Measurements from ENCODE around the gene ERICH6B. TPM values are rescaled to one million over a fixed set of nuclear protein-coding genes. Genes with fewer than 3 reads are reported as not detected.

ERICH6B gene
- polyA plus RNA-seq, 1 of the 3 experiments (the other 2 are of a cell fraction) = not detected

DNA sequence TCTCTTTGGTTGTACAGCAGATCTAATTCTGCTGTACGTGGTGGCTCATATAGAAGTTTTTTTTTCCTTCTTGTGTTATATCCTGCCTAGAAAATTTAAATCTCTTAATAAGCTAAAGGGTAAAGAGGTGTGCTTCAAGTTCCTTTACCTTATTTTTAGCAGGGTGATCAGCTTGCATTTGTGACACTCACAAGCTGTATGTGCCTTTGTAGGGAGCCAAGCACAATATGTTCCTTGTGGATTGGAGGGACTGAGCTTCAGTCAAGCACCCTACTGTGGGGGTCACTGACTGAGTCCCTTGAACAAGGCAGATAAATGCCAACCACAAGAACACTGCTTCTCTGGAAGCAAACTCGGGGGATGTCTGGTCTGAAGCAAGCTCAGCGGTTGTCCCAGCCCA, 12.6 kb upstream of the ERICH6B start:
- H3K9me2 ChIP-seq = no peaks in the 10 kb centered on the region
- H4K20me1 ChIP-seq (ENCODE audit: insufficient read depth) = no peaks in the 10 kb centered on the region
- H3K36me3 ChIP-seq (replicated peaks in 1 of 2; ENCODE audit: control insufficient read depth in 1 of 2, insufficient read depth in 2 of 2, low read length in 1 of 2) = no peaks in the 10 kb centered on the region
- no peak for DNase-seq
- ChIA-PET CTCF (interaction anchor here (1.3 kb wide), 1 partner anchor 499 kb away, joined by 5 read pairs; no protein-coding TSS in a partner anchor), POLR2A (no interaction called here)
- no peaks in the 10 kb centered on the region for H3K27me3 ChIP-seq (ENCODE audit: insufficient read depth)
- 63% methylated on average over 1 of the region's 3 CpGs for WGBS (ENCODE audit: low lambda C conversion rate)
- no peak overlapping the region for H3K9ac ChIP-seq
- peaks cover 0 to 5% of the 10 kb centered on the region in 2 experiments; a peak in 2 of 4 replicates for H3K4me1 ChIP-seq (ENCODE audit: control insufficient read depth in 1 of 2, insufficient read depth in 2 of 2, low read depth in 1 of 2, low read length in 1 of 2)
- H3K9me3 ChIP-seq = no peaks in the 10 kb centered on the region
- no peaks in the 10 kb centered on the region for H3K79me2 ChIP-seq (ENCODE audit: insufficient read depth)
- TF ChIP-seq GABPA (IDR thresholded peaks at IDR 0.05; ENCODE audit: low read depth) (no peak), RXRA (IDR thresholded peaks at IDR 0.05; ENCODE audit: borderline replicate concordance, low read depth) (no peak)
- H2AFZ ChIP-seq (ENCODE audit: low read depth) = no peak overlapping the region
- no peak overlapping the region for H3K4me2 ChIP-seq
- no peak overlapping the region for H3K27ac ChIP-seq (ENCODE audit: low read depth in 2 of 2, low read length in 1 of 2)
- no peaks in the 10 kb centered on the region for H3F3A ChIP-seq (replicated peaks; ENCODE audit: insufficient read depth)
- H3K4me3 ChIP-seq (ENCODE audit: low read depth in 2 of 2, low read length in 1 of 2) = no peak overlapping the region

- DNase-seq = no peak
- Histone ChIP-seq H4K20me1 (ENCODE audit: insufficient read depth) (no peaks in the 10 kb centered on the region), H3K79me2 (ENCODE audit: insufficient read depth) (no peaks in the 10 kb centered on the region), H3K4me2 (no peak overlapping the region), H3F3A (replicated peaks; ENCODE audit: insufficient read depth) (no peaks in the 10 kb centered on the region), H3K9ac (no peak overlapping the region), H3K4me1 (ENCODE audit: control insufficient read depth in 1 of 2, insufficient read depth in 2 of 2, low read depth in 1 of 2, low read length in 1 of 2) (peaks cover 0 to 5% of the 10 kb centered on the region in 2 experiments; a peak in 2 of 4 replicates), H3K9me2 (no peaks in the 10 kb centered on the region), H3K27me3 (ENCODE audit: insufficient read depth) (no peaks in the 10 kb centered on the region), H3K27ac (ENCODE audit: low read depth in 2 of 2, low read length in 1 of 2) (no peak overlapping the region), H3K4me3 (ENCODE audit: low read depth in 2 of 2, low read length in 1 of 2) (no peak overlapping the region), H3K36me3 (replicated peaks in 1 of 2; ENCODE audit: control insufficient read depth in 1 of 2, insufficient read depth in 2 of 2, low read length in 1 of 2) (no peaks in the 10 kb centered on the region), H3K9me3 (no peaks in the 10 kb centered on the region), H2AFZ (ENCODE audit: low read depth) (no peak overlapping the region)
- TF ChIP-seq, protein P1, sequence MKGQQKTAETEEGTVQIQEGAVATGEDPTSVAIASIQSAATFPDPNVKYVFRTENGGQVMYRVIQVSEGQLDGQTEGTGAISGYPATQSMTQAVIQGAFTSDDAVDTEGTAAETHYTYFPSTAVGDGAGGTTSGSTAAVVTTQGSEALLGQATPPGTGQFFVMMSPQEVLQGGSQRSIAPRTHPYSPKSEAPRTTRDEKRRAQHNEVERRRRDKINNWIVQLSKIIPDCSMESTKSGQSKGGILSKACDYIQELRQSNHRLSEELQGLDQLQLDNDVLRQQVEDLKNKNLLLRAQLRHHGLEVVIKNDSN (IDR thresholded peaks at IDR 0.05; ENCODE audit: borderline replicate concordance, low read depth) = no peak
- TF ChIP-seq CHD2 (IDR thresholded peaks at IDR 0.05; ENCODE audit: low read length, partially characterized antibody) = no peak
- WGBS (ENCODE audit: low lambda C conversion rate) = 42% methylated on average over 1 of the region's 1 CpG
- CTCF ChIA-PET = interaction anchor here (0.7 to 0.8 kb wide), 2 partner anchors 35 to 499 kb away, joined by 3 read pairs; no protein-coding TSS in a partner anchor
- POLR2A ChIA-PET = no interaction called here
Measured at GRCh38 chr13:45627656-45628055, 12.1 kb upstream of the ERICH6B start.

DNA sequence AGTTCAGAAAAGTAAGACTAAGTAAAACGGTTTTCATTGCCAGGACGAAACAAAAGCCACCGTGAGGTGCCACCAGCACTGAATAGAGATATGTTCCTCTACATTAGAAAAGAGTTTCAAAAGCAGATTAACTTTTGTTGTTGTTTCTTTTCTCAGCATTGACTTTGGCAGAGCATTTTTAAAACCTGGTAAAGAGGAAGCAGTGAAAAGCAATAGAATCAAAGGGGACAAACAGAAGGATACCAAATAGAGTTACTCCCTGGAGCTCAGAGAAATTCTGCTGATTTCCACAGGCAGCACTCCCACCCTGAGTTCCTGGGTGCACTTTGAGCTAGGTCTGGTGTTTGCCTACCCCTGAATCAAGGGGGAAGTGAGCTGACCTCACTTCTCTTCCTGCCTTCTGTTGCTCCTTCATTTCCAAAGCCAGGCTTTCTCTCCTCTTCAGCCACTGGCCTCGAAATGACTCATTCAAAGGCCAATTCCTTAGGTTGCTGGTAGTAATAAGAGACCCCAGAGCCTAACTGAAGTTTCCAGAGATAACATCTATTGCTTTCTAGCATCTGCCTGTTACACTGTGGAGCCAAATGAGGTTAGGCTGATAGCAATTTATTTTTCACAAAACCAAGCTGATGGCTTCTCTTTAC, 11.3 kb upstream of the ERICH6B start:
- Histone ChIP-seq H3K4me1 (ENCODE audit: control insufficient read depth in 1 of 2, insufficient read depth in 2 of 2, low read depth in 1 of 2, low read length in 1 of 2) (peaks cover 0 to 5% of the 10 kb centered on the region in 2 experiments; a peak in 2 of 4 replicates), H3K9ac (no peak overlapping the region), H3K79me2 (ENCODE audit: insufficient read depth) (no peaks in the 10 kb centered on the region), H3K36me3 (replicated peaks in 1 of 2; ENCODE audit: control insufficient read depth in 1 of 2, insufficient read depth in 2 of 2, low read length in 1 of 2) (no peaks in the 10 kb centered on the region), H2AFZ (ENCODE audit: low read depth) (no peak overlapping the region), H3K4me3 (ENCODE audit: low read depth in 2 of 2, low read length in 1 of 2) (no peak overlapping the region), H3K9me2 (no peaks in the 10 kb centered on the region), H3K4me2 (no peak overlapping the region), H3K27me3 (ENCODE audit: insufficient read depth) (no peaks in the 10 kb centered on the region), H4K20me1 (ENCODE audit: insufficient read depth) (no peaks in the 10 kb centered on the region), H3K9me3 (no peaks in the 10 kb centered on the region), H3F3A (replicated peaks; ENCODE audit: insufficient read depth) (no peaks in the 10 kb centered on the region), H3K27ac (ENCODE audit: low read depth in 2 of 2, low read length in 1 of 2) (no peak overlapping the region)
- DNase-seq = peak; percentile 40
- 53% methylated on average over 4 of the region's 4 CpGs for WGBS (ENCODE audit: low lambda C conversion rate)
- ChIA-PET POLR2A (no interaction called here), CTCF (interaction anchor here (0.7 to 5.4 kb wide), 6 partner anchors 35 to 499 kb away, joined by 3 to 38 read pairs (median 3); no protein-coding TSS in a partner anchor)
- TF ChIP-seq, protein P2, sequence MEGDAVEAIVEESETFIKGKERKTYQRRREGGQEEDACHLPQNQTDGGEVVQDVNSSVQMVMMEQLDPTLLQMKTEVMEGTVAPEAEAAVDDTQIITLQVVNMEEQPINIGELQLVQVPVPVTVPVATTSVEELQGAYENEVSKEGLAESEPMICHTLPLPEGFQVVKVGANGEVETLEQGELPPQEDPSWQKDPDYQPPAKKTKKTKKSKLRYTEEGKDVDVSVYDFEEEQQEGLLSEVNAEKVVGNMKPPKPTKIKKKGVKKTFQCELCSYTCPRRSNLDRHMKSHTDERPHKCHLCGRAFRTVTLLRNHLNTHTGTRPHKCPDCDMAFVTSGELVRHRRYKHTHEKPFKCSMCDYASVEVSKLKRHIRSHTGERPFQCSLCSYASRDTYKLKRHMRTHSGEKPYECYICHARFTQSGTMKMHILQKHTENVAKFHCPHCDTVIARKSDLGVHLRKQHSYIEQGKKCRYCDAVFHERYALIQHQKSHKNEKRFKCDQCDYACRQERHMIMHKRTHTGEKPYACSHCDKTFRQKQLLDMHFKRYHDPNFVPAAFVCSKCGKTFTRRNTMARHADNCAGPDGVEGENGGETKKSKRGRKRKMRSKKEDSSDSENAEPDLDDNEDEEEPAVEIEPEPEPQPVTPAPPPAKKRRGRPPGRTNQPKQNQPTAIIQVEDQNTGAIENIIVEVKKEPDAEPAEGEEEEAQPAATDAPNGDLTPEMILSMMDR (IDR thresholded peaks at IDR 0.05) = no peak
- TF ChIP-seq NRF1 (IDR thresholded peaks at IDR 0.05; ENCODE audit: low read depth, low read length) (no peak), MAX (IDR thresholded peaks at IDR 0.05; ENCODE audit: low read depth) (no peak), ZBTB33 (IDR thresholded peaks at IDR 0.05; ENCODE audit: borderline replicate concordance, low read depth) (no peak), GABPA (IDR thresholded peaks at IDR 0.05; ENCODE audit: low read depth) (no peak), SMC3 (IDR thresholded peaks at IDR 0.05; ENCODE audit: low read depth, low read length) (no peak), RAD21 (IDR thresholded peaks at IDR 0.05; ENCODE audit: low read length) (no peak), JUND (IDR thresholded peaks at IDR 0.05) (no peak), IRF3 (IDR thresholded peaks at IDR 0.05; ENCODE audit: low read depth, low read length) (no peak), RCOR1 (IDR thresholded peaks at IDR 0.05; ENCODE audit: low read length) (peak; percentile 33; the same call in 1 of the 2 replicates)
- TF ChIP-seq, protein P1 (IDR thresholded peaks at IDR 0.05; ENCODE audit: borderline replicate concordance, low read depth) = no peak

Data from SK-N-SH (cell line).